Subcutaneous adipose tissue (tissue), 4 donors: ENCODE measurements around the gene SBSN. TPM values are rescaled to one million over a fixed set of nuclear protein-coding genes. Genes with fewer than 3 reads are reported as not detected.

Experiments
- CTCF ChIP-seq: fragments of 450-650 bp; IDR thresholded peaks from one replicate; pipeline ENCODE4 v1.5.1; 2016; ENCODE audit warnings: low read depth, mild to moderate bottlenecking, control low read depth, antibody characterized with exemption, moderate library complexity
- total RNA-seq, 4 donors: library from RNA; depleted of rRNA; stranded (reverse); fragments of >200 nt; gene quantifications; one replicate each; pipeline ENCODE4 v1.1.0, GENCODE V29; 2016

The SBSN gene
- total RNA-seq, 4 donors from 2014 or later = not detected

- TF ChIP-seq CTCF = no peak
Observed at GRCh38 chr19:35516310-35516709, 11.8 kb downstream of the SBSN start.

- TF ChIP-seq CTCF = no peak
Observed at GRCh38 chr19:35514282-35514809, 13.8 kb downstream of the SBSN start.

GRCh38 chr19:35513628-35514281 is 14.4 kb downstream of the SBSN start, which contains the start of gene DMKN:
Gene DMKN (minus strand): TSS chr19:35513649. CDS start chr19:35513475, 174 bp downstream.
- TF ChIP-seq CTCF = no peak

DNA sequence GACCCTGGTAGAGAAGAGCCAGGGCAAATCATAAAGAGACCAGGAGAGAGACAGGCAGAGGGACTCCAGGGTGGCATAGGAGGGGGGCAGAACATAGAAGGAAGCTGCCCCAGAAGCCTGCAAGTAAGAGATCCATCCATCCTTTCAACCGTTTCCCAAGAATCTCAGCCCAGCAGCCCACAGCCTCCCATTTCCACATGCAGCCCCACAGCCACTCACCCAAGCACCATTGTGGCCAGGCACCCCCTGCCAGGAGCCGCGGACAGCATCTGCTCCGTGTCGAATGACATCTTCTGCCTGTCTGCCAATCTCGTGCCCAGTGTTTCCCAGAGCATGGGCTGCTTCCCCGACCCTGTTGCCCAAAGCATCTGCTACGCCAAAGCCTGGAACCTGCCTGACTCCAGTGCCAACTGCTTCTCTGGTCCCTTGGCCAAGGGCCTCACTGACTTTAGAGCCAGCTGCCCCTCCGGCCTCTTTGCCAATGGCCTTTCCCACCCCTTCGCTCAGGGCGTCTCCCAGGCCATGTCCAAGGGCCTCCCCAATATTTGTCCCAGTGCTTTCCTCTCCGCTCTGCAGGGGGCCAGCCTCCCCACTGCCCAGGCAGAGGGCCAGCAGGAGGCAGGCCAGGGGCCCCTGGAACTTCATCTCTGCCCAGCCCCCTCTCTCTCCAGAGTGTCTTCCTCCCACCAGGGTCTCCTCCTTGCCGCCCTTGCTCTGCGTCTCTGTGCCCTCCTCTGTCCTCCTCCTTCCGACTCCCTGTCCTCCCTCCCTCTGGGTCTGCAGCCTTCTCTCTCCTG is 15.1 kb downstream of the SBSN start:
- TF ChIP-seq CTCF = no peak

GRCh38 chr19:35511337-35511736 is 16.8 kb downstream of the SBSN start:
- TF ChIP-seq CTCF = no peak

DNA sequence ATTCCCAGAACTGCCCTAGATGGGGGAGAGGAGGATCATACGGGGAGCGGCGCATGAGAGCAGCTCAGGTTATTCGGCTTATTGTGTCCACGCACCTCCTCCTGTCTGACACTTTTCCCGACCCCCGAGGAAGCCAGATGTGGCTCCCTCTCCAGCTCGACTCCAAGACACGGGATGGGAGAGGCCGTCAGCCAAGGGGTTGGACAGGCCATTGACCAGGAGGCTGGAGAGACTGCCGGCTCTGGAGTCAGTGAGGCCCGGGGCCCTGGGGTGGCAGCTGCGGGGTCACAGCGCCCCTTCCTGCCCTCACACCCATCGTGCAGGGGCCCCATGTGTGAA is 17.5 kb downstream of the SBSN start:
- TF ChIP-seq CTCF = no peak

GRCh38 chr19:35509861-35510625 is 18.1 kb downstream of the SBSN start:
- TF ChIP-seq CTCF = no peak
